ENCODE results near the gene RALGAPA1. TPM values are rescaled to one million over a fixed set of nuclear protein-coding genes. Genes with fewer than 3 reads are reported as not detected.
A peak's percentile ranks its signal among the peaks of the same experiment; 100 is the strongest.

RALGAPA1 gene
- total and polyA plus RNA-seq, 2 of the 13 experiments (the other 11 are each of a cell fraction or from before 2014, with no cell fraction given) = 65.0 to 89.2 TPM

DNA sequence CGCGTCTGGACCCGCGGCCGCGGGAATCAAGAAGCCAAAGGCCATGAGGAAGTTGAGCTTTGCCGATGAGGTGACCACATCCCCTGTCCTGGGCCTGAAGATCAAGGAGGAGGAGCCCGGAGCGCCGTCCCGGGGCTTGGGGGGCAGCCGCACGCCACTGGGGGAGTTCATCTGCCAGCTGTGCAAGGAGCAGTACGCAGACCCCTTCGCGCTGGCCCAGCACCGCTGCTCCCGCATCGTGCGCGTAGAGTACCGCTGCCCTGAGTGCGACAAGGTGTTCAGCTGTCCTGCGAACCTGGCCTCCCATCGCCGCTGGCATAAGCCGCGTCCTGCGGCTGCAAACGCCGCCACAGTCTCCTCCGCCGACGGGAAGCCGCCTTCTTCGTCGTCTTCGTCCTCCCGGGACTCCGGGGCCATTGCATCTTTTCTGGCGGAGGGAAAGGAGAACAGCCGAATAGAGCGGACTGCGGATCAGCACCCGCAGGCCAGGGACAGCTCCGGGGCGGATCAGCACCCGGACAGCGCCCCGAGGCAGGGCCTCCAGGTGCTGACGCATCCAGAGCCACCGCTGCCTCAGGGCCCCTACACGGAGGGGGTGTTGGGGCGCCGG, 274.1 kb downstream of the RALGAPA1 start (continued):
- TF ChIP-seq, protein P1, sequence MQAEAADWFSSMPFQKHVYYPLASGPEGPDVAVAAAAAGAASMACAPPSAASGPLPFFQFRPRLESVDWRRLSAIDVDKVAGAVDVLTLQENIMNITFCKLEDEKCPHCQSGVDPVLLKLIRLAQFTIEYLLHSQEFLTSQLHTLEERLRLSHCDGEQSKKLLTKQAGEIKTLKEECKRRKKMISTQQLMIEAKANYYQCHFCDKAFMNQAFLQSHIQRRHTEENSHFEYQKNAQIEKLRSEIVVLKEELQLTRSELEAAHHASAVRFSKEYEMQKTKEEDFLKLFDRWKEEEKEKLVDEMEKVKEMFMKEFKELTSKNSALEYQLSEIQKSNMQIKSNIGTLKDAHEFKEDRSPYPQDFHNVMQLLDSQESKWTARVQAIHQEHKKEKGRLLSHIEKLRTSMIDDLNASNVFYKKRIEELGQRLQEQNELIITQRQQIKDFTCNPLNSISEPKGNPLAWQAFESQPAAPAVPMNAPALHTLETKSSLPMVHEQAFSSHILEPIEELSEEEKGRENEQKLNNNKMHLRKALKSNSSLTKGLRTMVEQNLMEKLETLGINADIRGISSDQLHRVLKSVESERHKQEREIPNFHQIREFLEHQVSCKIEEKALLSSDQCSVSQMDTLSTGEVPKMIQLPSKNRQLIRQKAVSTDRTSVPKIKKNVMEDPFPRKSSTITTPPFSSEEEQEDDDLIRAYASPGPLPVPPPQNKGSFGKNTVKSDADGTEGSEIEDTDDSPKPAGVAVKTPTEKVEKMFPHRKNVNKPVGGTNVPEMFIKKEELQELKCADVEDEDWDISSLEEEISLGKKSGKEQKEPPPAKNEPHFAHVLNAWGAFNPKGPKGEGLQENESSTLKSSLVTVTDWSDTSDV (CRISPR knock-in tag; IDR thresholded peaks at IDR 0.05) = peak; percentile 100
- TF ChIP-seq MED1 (CRISPR knock-in tag; IDR thresholded peaks at IDR 0.05) (peak; percentile 99), ZSCAN12 (CRISPR knock-in tag; IDR thresholded peaks at IDR 0.05) (peak; percentile 100), SCMH1 (CRISPR knock-in tag; IDR thresholded peaks at IDR 0.05; ENCODE audit: borderline replicate concordance) (peak; percentile 99), GTF2F1 (IDR thresholded peaks at IDR 0.05; ENCODE audit: low read length) (no peak), ZNF451 (CRISPR knock-in tag; IDR thresholded peaks at IDR 0.05) (peak; percentile 100), HNRNPH1 (optimal IDR thresholded peaks at IDR 0.05; ENCODE audit: low read depth, low read length) (no peak), ARNT (IDR thresholded peaks at IDR 0.05) (no peak)

- H2AFZ ChIP-seq (ENCODE audit: low read length) = no peak overlapping the region
- CTCF ChIA-PET (ENCODE audit: low intra/inter-chr PET ratio, low total read pairs) = interaction anchor here (0.9 kb wide), 1 partner anchor 284 kb away, joined by 3 read pairs; no protein-coding TSS in a partner anchor
- in situ Hi-C loops (cut with HindIII; ENCODE audit: extremely low pct_ligation_motif_present, low pct_unique_long_range_greater_than_20kb) = loop anchor here (10.0 kb wide), 1 partner anchor 280 kb away; no protein-coding TSS in a partner anchor
- TF ChIP-seq MEIS1 (CRISPR knock-in tag; IDR thresholded peaks at IDR 0.05; ENCODE audit: borderline replicate concordance) (no peak), PPARG (CRISPR knock-in tag; conservative IDR thresholded peaks at IDR 0.05) (no peak), ZNF44 (CRISPR knock-in tag; IDR thresholded peaks at IDR 0.05) (no peak), ZNF792 (CRISPR knock-in tag; IDR thresholded peaks at IDR 0.05) (no peak), ZNF510 (CRISPR knock-in tag; IDR thresholded peaks at IDR 0.05; ENCODE audit: low read depth) (0 out of 2 replicates have a peak, but pooled peaks have one; percentile 7), IRF1 (CRISPR knock-in tag; IDR thresholded peaks at IDR 0.05; ENCODE audit: low read depth) (0 out of 2 replicates have a peak, but pooled peaks have one; percentile 7), BCLAF1 (IDR thresholded peaks at IDR 0.05) (no peak)
Measured at GRCh38 chr14:35534208-35534872, 274.8 kb downstream of the RALGAPA1 start.

More at GRCh38 chr14:35534208-35534872, 274.8 kb downstream of the RALGAPA1 start:
- ATAC-seq (peak; percentile 46), DNase-seq (ENCODE audit: low spot score) (no peak), FAIRE-seq (no peak)
- Histone ChIP-seq H3K27ac (ENCODE audit: extremely low read length, insufficient read depth, low read length) (no peak overlapping the region), H3K9me3 (ENCODE audit: low read length) (no peaks in the 10 kb centered on the region), H3K4me3 (replicated peaks in 1 of 3; ENCODE audit: insufficient read depth in 1 of 3, low read depth in 2 of 3, low read length in 3 of 3) (peak overlapping the region; percentile 62 to 80 (median 63)), H4K20me1 (ENCODE audit: insufficient read depth, low read length) (peaks cover 25% of the 10 kb centered on the region; the same call in 1 of the 2 replicates), H3K4me1 (ENCODE audit: insufficient read depth, low read length) (peaks cover 20% of the 10 kb centered on the region), H3K27me3 (ENCODE audit: control insufficient read depth in 1 of 2, insufficient read depth in 2 of 2, low read length in 2 of 2) (peaks cover 11 to 51% of the 10 kb centered on the region in 2 experiments), H3K36me3 (replicated peaks in 1 of 2; ENCODE audit: control insufficient read depth in 1 of 2, insufficient read depth in 2 of 2, low read length in 2 of 2) (no peaks in the 10 kb centered on the region), H3K9ac (ENCODE audit: insufficient read depth, low read depth, low read length) (no peak overlapping the region), H3K4me2 (ENCODE audit: low read depth, low read length) (peak overlapping the region; percentile 94), H3K79me2 (ENCODE audit: insufficient read depth, low read length) (no peaks in the 10 kb centered on the region)
- POLR2A ChIA-PET = no interaction called here
- intact Hi-C loops (cut with micrococcal nuclease; ENCODE audit: unreplicated experiment) = loop anchor here (2.0 to 5.0 kb wide), 3 partner anchors 42 to 153 kb away; no protein-coding TSS in a partner anchor
- no TSS peak for BruUV-seq (replicated peaks)
- WGBS (ENCODE audit: low lambda C conversion rate) = 4% methylated on average over 58 of the region's 77 CpGs
